ENCODE measurements around the gene SSB. TPM values are rescaled to one million over a fixed set of nuclear protein-coding genes. Genes with fewer than 3 reads are reported as not detected.
"Not testable (repeated sequence)": the region's sequence is repeated elsewhere in the genome, so short reads cannot be mapped to it uniquely, and the experiment has no call there.

SSB gene
- total RNA-seq, 1 experiment from 2014 or later: 118 TPM

DNA sequence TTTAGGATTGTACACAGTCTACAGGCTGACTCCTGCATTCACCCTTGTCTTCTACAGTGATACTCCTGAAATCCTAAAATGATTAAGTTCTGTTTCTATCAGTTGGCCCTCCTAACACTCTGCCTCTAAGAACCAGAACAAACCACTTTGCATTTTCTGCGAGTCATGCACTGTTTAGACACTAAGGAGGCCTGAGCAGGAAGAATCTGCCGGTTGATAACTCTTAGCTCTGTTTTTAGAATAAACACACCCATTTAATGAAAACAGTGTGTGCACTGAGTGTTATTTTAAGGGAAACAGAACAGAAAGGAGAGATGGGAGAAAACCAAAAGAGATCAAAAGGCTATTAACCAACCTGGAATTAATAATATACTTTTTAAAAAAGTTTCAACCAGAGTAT, 22.9 kb upstream of the SSB start:
- in situ Hi-C loops (cut with HindIII; ENCODE audit: low pct_unique_long_range_greater_than_20kb, low sequenced_read_pairs): no loop called here

DNA sequence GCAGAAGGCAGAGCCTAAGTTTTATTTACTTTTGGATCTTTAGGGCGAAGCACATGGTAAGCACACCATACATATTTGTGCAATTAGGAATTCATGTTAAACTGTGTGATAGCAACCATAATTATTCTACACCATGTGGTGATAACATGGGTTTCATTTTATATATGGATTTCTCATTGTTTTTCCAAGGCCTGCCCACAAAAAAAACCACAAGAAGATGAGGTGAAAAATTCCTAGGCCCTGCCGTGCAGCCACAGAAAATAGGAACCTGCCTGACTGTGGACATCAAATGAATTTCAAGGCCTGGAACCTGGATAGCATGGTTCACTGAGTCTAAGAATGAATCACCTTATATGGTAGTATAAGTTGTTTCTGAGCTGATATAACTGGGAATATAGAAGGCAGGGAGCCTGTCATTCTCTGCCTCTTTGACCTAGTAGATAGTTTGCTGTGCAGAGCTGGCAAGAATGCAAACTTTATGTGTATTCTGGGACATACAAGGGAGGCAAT, 22.4 kb upstream of the SSB start:
- in situ Hi-C loops (cut with HindIII; ENCODE audit: low pct_unique_long_range_greater_than_20kb, low sequenced_read_pairs): no loop called here
- no peak for DNase-seq (ENCODE audit: low read depth, low spot score)

More for the DNA sequence above, 22.9 kb upstream of the SSB start:
- DNase-seq (ENCODE audit: low read depth, low spot score): no peak

DNA sequence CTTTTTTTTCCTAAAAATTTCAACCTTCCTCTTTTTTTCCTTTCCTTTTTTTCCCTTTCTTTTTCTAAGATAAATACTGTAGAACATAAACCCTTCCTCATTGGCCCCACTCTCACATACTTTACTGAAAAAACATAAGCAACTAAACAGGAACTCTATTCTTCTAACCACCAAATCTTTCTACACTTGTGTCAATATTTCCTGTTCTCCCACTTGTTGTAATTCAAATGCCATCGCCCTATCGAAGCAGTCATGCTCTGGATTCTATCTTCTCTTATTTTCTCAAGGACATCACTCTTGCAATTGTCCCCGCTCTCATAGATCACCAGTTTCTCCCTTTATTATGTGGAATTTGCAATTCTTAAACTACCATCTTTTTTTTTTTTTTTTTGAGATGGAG, 20.2 kb upstream of the SSB start:
- no peak for DNase-seq (ENCODE audit: low read depth, low spot score)
- in situ Hi-C loops (cut with HindIII; ENCODE audit: low pct_unique_long_range_greater_than_20kb, low sequenced_read_pairs): no loop called here

DNA sequence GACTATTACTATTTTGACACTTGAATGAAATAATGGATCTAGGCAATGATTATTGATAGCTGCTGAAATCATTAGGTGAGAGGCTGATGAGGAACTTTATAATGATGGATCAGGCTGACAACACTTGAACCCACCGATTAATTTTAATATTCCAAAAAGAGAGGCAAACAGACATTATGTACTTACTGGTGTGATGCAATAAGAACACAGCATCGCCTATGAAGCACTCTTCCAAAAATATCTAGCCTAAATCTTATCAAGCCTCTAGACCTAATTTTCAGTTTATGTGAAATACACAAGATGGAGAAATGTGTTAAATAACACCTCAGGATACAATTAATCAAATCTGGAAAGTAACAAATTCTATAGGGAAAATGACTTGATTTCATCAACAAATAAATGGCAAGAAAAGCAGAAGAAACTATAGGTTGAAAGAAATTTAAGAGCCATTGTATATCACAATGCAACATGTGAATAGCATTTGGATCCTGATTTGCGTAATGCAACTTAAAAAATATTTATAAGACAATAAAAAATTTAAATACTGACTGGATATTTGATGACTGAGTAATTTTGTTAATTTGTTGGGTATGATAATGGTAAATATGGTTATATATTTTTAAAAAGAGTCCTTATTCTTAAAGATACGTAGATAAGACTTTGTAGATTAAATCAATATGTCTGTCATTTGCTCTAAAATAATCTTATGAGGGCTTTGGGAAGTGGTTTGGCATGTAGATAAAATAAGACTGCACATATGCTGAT, 17.2 kb upstream of the SSB start:
- DNase-seq (ENCODE audit: low read depth, low spot score): no peak
- in situ Hi-C loops (cut with HindIII; ENCODE audit: low pct_unique_long_range_greater_than_20kb, low sequenced_read_pairs): no loop called here

DNA sequence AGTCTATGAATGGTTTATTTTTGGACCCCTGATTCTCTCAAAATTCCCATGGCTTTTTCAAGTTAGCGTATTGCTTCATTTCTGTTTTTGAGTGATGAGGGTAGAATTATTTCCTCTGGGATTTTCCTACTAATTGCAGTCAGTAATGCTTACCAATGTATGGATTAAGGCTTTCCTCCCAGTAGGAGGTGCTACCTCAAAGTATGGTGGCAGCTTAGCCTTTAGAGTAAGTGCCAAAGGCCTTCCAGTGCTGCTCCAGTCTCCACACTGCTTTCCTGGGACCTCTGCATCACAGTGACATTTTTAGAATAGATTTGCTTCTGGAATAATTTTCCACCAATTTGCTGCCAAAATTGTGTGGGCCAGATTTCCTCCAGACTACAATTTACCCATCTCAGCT, 16.2 kb upstream of the SSB start:
- DNase-seq (ENCODE audit: low read depth, low spot score): no peak
- in situ Hi-C loops (cut with HindIII; ENCODE audit: low pct_unique_long_range_greater_than_20kb, low sequenced_read_pairs): no loop called here

DNA sequence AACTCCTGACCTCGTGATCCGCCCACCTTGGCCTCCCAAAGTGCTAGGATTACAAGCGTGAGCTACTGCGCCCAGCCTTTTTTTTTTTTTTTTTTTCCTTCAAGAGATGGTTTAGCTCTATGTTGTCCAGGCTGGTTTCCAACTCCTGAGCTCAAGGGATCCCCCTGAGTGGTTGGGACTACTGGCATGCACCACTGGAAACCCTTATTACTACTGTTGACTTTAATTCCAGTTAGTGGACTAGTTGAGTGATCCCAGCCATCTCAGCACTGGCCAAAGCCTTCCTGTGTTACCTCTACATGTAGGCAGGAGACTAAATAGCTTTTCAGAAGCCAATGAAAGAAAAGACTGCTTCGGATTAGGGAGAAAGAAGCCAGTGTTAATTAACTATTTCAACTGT, 8.1 kb upstream of the SSB start:
- in situ Hi-C loops (cut with HindIII; ENCODE audit: low pct_unique_long_range_greater_than_20kb, low sequenced_read_pairs): no loop called here

DNA sequence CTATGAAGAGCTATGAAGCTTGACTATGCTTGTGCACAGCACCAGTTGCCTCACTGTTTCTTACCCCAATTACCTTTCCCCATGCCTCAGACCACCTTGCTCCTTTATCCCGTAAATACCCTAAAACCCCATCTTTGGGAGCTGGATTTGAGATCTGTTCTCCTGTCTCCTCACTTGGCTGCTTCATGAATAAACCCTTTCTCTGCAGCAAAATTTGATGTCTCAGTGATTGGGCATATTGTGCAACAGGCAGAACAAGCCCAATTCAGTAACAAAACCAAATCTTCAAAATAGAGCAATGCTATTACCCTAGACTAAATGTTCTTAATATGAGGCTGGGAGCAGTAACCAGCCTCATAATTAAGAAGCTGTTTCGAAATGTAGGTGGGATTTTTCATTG, 3.5 kb upstream of the SSB start:
- in situ Hi-C loops (cut with HindIII; ENCODE audit: low pct_unique_long_range_greater_than_20kb, low sequenced_read_pairs): no loop called here

More for the DNA sequence above, 8.1 kb upstream of the SSB start:
- no peak for DNase-seq (ENCODE audit: low read depth, low spot score)

DNA sequence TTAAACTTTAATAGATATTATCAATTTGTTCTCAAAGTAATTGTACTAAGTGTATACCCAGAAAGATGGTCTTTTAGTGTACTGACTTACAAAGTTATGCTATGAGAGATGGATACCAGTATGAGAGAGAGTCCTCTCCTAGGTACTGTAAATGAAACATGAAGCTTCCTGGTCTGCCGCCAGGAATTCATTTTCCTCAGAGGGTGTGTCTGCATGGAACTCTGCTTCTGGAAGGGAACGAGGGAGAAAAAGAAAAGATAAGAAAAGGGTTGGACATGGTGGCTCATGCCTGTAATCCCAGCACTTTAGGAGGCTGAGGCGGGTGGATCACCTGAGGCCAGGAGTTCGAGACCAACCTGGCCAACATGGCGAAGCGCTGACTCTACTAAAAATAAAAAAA, 2.2 kb upstream of the SSB start:
- DNase-seq (ENCODE audit: low read depth, low spot score): no peak
- in situ Hi-C loops (cut with HindIII; ENCODE audit: low pct_unique_long_range_greater_than_20kb, low sequenced_read_pairs): no loop called here

More for the DNA sequence above, 3.5 kb upstream of the SSB start:
- DNase-seq (ENCODE audit: low read depth, low spot score): no peak

DNA sequence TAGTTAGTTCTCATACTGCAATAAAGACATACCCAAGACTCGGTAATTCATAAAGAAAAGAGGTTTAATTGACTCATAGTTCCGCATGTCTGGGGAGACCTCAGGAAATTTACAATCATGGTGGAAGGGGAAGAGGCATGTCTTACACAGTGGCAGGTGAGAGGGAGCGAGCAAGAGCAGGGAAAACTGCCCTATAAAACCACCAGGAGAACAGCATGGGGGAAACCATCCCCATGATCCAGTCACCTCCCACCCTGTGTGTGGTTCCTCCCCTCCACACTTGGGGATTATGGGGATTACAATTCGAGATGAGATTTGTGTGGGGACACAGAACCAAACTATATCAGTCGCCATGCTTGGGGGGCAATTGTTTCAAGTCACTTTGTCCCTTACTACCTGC, 1.1 kb upstream of the SSB start:
- DNase-seq (ENCODE audit: low read depth, low spot score): no peak
- in situ Hi-C loops (cut with HindIII; ENCODE audit: low pct_unique_long_range_greater_than_20kb, low sequenced_read_pairs): no loop called here

DNA sequence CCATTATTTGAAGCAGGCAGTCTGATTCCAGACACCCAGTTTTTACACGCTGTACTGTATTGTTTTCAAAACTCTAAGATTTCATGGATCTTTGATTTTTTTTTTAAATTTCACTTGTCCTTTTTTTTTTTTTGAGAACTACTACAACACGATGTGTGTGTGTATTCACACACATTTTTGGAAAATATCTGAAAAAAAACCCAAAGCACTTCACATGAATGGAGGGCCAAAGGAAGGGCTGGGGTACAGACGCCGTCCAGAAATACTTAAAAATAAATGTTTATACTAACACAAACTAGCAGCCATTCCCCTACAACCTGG, 314 bp upstream of the SSB start:
- in situ Hi-C loops (cut with HindIII; ENCODE audit: low pct_unique_long_range_greater_than_20kb, low sequenced_read_pairs): no loop called here
- no peak for DNase-seq (ENCODE audit: low read depth, low spot score)

DNA sequence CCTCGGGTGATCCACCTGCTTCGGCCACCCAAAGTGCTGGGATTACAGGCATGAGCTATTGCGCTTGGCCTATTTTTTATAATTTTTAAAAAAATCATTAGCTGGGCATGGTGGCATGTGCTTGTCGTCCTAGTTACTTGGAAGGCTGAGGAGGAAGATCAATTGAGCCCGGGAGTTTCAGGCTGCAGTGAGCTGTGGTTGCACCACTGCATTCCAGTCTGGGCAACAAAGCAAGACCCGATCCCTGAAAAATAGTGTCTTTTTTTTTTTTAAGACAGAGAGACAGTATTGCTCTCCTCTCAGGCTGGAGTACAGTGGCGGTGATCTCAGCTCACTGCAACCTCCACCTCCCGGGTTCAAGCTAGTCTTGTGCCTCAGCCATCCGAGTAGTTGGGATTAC, 4.8 kb downstream of the SSB start:
- no peak for DNase-seq (ENCODE audit: low read depth, low spot score)
- in situ Hi-C loops (cut with HindIII; ENCODE audit: low pct_unique_long_range_greater_than_20kb, low sequenced_read_pairs): no loop called here

DNA sequence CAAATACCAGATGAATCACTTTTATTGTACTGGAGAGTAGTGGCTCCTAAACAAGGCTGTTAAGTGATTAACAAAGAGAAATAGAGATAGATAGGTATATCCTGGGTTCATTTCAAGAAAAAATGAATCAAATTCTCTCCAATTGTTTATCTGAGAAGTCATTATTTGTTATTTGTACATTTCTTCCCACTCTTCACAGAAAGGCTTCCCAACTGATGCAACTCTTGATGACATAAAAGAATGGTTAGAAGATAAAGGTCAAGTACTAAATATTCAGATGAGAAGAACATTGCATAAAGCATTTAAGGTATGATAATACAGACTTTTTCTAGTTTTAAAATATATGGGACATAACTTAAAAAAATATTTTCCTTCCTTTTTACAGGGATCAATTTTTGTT, 7.9 kb downstream of the SSB start:
- in situ Hi-C loops (cut with HindIII; ENCODE audit: low pct_unique_long_range_greater_than_20kb, low sequenced_read_pairs): no loop called here
- no peak for DNase-seq (ENCODE audit: low read depth, low spot score)

DNA sequence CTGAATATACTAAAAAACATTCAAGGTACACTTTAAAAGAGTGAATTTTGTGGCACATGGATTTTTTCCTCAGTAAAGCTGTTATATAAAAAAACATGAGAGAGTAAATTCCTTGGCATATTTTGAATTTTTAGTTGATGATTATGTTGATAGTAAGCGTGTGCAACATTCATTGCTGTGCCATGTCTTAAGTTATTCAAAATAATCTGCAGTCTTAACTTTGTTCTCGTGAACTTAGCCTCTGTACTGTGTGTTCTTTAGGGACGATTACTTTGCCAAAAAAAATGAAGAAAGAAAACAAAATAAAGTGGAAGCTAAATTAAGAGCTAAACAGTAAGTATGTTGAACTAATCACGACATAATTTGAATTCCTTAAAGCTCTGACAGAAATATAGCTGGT, 9.6 kb downstream of the SSB start:
- in situ Hi-C loops (cut with HindIII; ENCODE audit: low pct_unique_long_range_greater_than_20kb, low sequenced_read_pairs): no loop called here
- DNase-seq (ENCODE audit: low read depth, low spot score): no peak

DNA sequence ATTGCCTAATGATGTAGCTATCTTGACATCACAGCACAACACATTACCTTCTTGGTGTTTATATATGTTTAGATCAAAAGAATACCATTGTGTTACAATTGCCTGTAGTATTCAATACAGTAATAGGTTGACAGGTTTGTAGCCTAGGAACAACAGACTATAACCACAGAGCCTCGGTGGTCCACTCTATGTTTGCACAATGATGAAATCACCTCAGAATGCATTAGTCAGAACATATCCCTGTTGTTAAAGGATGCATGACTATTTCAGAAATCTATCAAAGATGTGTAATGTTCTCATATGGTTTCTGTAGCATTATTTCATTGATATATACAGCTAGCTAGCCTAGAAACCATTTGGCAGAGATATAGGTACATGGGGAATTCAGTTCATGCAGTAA, 17.2 kb downstream of the SSB start:
- in situ Hi-C loops (cut with HindIII; ENCODE audit: low pct_unique_long_range_greater_than_20kb, low sequenced_read_pairs): no loop called here
- DNase-seq (ENCODE audit: low read depth, low spot score): no peak

DNA sequence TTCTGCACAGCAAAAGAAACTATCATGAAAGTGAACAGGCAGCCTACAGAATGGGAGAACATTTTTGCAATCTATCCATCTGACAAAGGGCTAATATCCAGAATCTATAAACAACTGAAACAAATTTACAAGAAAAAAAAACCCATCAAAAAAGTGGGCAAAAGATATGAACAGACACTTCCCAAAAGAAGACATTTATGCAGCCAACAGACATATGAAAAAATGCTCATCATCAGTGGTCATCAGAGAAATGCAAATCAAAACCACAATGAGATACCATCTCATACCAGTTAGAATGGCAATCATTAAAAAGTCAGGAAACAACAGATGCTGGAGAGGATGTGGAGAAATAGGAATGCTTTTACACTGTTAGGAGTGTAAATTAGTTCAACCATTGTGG, 18.3 kb downstream of the SSB start:
- in situ Hi-C loops (cut with HindIII; ENCODE audit: low pct_unique_long_range_greater_than_20kb, low sequenced_read_pairs); DNase-seq (ENCODE audit: low read depth, low spot score): not testable (repeated sequence)

DNA sequence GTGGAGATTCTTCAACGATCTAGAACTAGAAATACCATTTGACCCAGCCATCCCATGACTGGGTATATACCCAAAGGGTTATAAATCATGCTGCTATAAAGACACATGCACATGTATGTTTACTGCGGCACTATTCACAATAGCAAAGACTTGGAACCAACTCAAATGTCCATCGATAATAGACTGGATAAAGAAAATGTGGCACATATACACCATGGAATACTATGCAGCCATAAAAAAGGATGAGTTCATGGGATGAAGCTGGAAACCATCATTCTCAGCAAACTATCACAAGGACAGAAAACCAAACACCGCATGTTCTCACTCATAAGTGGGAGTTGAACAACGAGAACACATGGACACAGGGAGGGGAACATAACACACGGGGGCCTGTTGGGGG, 18.7 kb downstream of the SSB start:
- in situ Hi-C loops (cut with HindIII; ENCODE audit: low pct_unique_long_range_greater_than_20kb, low sequenced_read_pairs); DNase-seq (ENCODE audit: low read depth, low spot score): not testable (repeated sequence)

DNA sequence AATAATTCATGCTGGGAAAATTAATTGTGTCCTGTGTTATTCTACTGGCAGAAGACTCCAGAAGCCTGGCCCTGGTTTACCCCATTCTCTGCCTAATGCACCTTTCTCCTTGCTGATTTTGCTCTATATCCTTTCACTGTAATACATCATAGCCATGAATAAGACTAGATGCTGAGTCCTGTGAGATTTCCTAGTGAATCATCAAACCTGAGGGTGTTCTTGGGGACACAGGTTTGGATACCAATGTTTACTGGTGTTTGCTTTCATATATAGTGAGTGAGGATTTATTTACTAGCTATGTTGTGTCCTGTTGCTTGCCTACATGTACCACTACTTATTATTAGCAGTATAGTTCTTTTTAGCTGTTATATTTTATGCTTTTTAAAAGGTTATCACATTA, 19.6 kb downstream of the SSB start:
- in situ Hi-C loops (cut with HindIII; ENCODE audit: low pct_unique_long_range_greater_than_20kb, low sequenced_read_pairs): no loop called here
- no peak for DNase-seq (ENCODE audit: low read depth, low spot score)

DNA sequence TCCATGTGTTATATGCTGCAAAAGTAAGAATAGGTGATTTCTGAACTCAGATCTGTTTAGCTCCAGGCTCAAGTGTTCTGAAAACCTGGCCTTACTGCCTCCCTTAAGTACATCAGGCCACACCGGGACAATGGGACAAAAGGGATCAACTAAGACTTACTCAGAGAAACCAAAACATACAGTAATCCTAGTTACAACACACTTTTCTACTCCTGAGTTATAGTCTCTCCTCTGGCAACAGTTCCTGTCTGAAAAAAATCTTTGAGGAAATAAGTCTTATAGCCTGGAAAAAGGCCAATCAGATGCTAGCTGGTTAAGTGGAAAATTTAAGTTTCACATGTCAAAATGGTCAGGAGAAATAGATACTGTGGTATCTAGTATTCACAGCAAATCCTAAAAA, 20.4 kb downstream of the SSB start:
- in situ Hi-C loops (cut with HindIII; ENCODE audit: low pct_unique_long_range_greater_than_20kb, low sequenced_read_pairs): no loop called here
- DNase-seq (ENCODE audit: low read depth, low spot score): no peak

DNA sequence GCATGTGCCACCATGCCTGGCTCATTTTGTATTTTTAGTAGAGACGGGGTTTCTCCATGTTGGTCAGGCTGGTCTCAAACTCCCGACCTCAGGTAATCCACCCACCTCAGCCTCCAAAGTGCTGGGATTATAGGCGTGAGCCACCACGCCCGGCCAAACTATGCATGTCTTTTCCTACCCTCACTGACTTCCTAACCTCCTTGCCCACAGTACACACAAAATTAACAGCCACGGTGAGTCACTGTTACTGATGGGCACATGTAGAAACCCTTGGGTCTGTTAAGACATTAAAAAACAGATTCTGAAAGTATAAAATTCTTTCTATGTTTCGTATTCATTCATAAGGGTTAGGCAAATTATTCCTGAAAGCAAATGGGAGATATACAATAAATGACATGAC, 21.4 kb downstream of the SSB start:
- DNase-seq (ENCODE audit: low read depth, low spot score); in situ Hi-C loops (cut with HindIII; ENCODE audit: low pct_unique_long_range_greater_than_20kb, low sequenced_read_pairs): not testable (repeated sequence)

DNA sequence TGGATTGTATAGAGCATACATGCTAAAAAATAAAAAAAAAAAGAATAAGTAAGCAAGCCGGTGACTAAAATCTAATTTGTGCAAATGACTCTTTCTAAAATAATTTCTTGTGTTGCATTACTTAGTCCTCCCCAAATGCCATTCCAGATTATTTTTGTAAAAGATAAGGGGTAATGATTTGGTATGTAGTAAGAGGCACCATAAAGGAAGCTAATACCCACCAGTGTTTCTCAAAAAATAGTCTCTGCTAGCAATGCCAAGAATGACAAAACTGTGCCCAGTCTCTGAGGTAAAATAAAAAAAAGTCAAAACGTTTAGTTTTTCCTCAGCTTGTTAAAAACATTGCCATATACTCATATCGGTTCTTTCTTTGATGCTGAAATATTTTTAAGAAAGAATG, 23.4 kb downstream of the SSB start:
- in situ Hi-C loops (cut with HindIII; ENCODE audit: low pct_unique_long_range_greater_than_20kb, low sequenced_read_pairs): no loop called here
- DNase-seq (ENCODE audit: low read depth, low spot score): no peak

Data from SK-MEL-5 (cell line).